ENCODE results near the gene EMD. TPM values are rescaled to one million over a fixed set of nuclear protein-coding genes. Genes with fewer than 3 reads are reported as not detected.

EMD gene
- polyA plus RNA-seq, 1 donor (not counting 4 experiments of a cell fraction or from before 2014, with no cell fraction given) = 36.9 TPM

DNA sequence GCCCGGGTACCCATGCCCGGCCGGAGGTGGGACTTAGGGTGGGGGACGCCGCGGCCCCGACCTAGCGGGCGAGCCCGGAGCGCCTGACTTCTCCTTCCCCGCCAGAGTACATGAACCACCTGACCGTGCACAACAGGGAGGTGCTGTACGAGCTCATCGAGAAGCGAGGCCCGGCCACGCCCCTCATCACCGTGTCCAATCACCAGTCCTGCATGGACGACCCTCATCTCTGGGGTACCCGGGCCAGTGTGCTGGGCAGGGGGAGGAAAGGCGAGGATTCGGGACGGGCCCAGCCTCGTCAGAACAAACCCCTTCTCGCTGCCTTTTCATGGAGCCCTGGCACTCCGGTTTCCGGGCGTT, 32.9 kb downstream of the EMD start:
- Histone ChIP-seq H3K9me1 (ENCODE audit: control insufficient read depth, extremely low read depth, insufficient read depth, low read length) (no peaks in the 10 kb centered on the region), H3K9me3 (ENCODE audit: control insufficient read depth, low read depth, low read length) (no peaks in the 10 kb centered on the region), H2AFZ (ENCODE audit: control insufficient read depth, low read length) (peak overlapping the region; percentile 9), H3K4me2 (ENCODE audit: control insufficient read depth, extremely low read depth, insufficient read depth, low read depth, low read length) (peak overlapping the region; percentile 72), H3K36me3 (ENCODE audit: control insufficient read depth in 2 of 2, extremely low read depth in 1 of 2, insufficient read depth in 2 of 2, low read length in 2 of 2) (no peaks in the 10 kb centered on the region), H3K27ac (ENCODE audit: control insufficient read depth, insufficient read depth, low read length) (peak overlapping the region; percentile 49), H4K20me1 (ENCODE audit: control insufficient read depth, extremely low read depth, insufficient read depth, low read length) (no peaks in the 10 kb centered on the region), H3K27me3 (ENCODE audit: control insufficient read depth, extremely low read depth, insufficient read depth, low read length) (no peaks in the 10 kb centered on the region), H3K79me2 (ENCODE audit: control insufficient read depth, insufficient read depth, low read length) (no peaks in the 10 kb centered on the region), H3K9ac (ENCODE audit: control insufficient read depth, extremely low read depth, insufficient read depth, low read length) (peak overlapping the region; percentile 70), H3K4me1 (ENCODE audit: control insufficient read depth, extremely low read depth, insufficient read depth, low read length) (peaks cover 17% of the 10 kb centered on the region), H3K4me3 (ENCODE audit: control insufficient read depth in 2 of 3, extremely low read depth in 1 of 3, insufficient read depth in 2 of 3, low read depth in 1 of 3, low read length in 3 of 3) (peak overlapping the region; percentile 60 to 67 (median 66))
- no peak for DNase-seq (ENCODE audit: low read depth, low spot score)
- FAIRE-seq = no peak
- TF ChIP-seq, protein P1, sequence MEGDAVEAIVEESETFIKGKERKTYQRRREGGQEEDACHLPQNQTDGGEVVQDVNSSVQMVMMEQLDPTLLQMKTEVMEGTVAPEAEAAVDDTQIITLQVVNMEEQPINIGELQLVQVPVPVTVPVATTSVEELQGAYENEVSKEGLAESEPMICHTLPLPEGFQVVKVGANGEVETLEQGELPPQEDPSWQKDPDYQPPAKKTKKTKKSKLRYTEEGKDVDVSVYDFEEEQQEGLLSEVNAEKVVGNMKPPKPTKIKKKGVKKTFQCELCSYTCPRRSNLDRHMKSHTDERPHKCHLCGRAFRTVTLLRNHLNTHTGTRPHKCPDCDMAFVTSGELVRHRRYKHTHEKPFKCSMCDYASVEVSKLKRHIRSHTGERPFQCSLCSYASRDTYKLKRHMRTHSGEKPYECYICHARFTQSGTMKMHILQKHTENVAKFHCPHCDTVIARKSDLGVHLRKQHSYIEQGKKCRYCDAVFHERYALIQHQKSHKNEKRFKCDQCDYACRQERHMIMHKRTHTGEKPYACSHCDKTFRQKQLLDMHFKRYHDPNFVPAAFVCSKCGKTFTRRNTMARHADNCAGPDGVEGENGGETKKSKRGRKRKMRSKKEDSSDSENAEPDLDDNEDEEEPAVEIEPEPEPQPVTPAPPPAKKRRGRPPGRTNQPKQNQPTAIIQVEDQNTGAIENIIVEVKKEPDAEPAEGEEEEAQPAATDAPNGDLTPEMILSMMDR (optimal IDR thresholded peaks at IDR 0.05 in 1 of 3, IDR thresholded peaks at IDR 0.05 in 1 of 3, conservative IDR thresholded peaks at IDR 0.05 in 1 of 3; ENCODE audit: extremely low read depth in 1 of 3, insufficient read depth in 2 of 3, low read length in 3 of 3) = no peak
- no peak for TF ChIP-seq EZH2 (IDR thresholded peaks at IDR 0.05; ENCODE audit: low read length)
- dilution Hi-C loops (cut with MboI; ENCODE audit: extremely low pct_ligation_motif_present, low sequenced_read_pairs) = no loop called here

DNA sequence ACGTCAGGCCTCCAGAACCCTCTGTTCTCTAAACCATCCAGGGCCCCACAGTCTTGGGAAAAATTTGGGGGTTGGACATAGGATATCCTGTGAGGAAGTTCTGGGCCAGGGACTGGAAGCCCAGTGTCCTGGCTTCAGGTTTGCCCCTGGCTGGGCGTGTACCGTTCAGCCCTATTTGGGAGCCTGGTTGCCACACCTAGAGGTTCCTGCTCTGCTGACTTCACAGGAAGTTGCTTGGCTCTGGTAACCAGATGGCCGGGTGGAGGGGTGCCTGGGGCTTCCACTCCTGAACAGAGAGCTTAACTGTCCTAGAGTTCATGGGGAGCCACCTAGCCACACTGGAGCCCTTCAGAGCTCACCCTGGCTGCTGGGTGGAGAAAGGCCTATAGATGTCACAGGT, 33.4 kb downstream of the EMD start:
- dilution Hi-C loops (cut with MboI; ENCODE audit: extremely low pct_ligation_motif_present, low sequenced_read_pairs) = no loop called here
- TF ChIP-seq, protein P1 (optimal IDR thresholded peaks at IDR 0.05 in 1 of 3, IDR thresholded peaks at IDR 0.05 in 1 of 3, conservative IDR thresholded peaks at IDR 0.05 in 1 of 3; ENCODE audit: extremely low read depth in 1 of 3, insufficient read depth in 2 of 3, low read length in 3 of 3) = no peak
- no peak for TF ChIP-seq EZH2 (IDR thresholded peaks at IDR 0.05; ENCODE audit: low read length)
- peak overlapping the region; percentile 60 to 67 (median 66) for H3K4me3 ChIP-seq (ENCODE audit: control insufficient read depth in 2 of 3, extremely low read depth in 1 of 3, insufficient read depth in 2 of 3, low read depth in 1 of 3, low read length in 3 of 3)
- FAIRE-seq (no peak), DNase-seq (ENCODE audit: low read depth, low spot score) (no peak)
- H2AFZ ChIP-seq (ENCODE audit: control insufficient read depth, low read length) = no peak overlapping the region
- peak overlapping the region; percentile 39 for H3K27ac ChIP-seq (ENCODE audit: control insufficient read depth, insufficient read depth, low read length)
- peaks cover 17% of the 10 kb centered on the region for H3K4me1 ChIP-seq (ENCODE audit: control insufficient read depth, extremely low read depth, insufficient read depth, low read length)
- no peaks in the 10 kb centered on the region for H3K9me3 ChIP-seq (ENCODE audit: control insufficient read depth, low read depth, low read length)
- no peaks in the 10 kb centered on the region for H3K79me2 ChIP-seq (ENCODE audit: control insufficient read depth, insufficient read depth, low read length)
- H3K4me2 ChIP-seq (ENCODE audit: control insufficient read depth, extremely low read depth, insufficient read depth, low read depth, low read length) = peak overlapping the region; percentile 72
- no peaks in the 10 kb centered on the region for H4K20me1 ChIP-seq (ENCODE audit: control insufficient read depth, extremely low read depth, insufficient read depth, low read length)
- no peaks in the 10 kb centered on the region for H3K27me3 ChIP-seq (ENCODE audit: control insufficient read depth, extremely low read depth, insufficient read depth, low read length)
- no peaks in the 10 kb centered on the region for H3K9me1 ChIP-seq (ENCODE audit: control insufficient read depth, extremely low read depth, insufficient read depth, low read length)
- H3K36me3 ChIP-seq (ENCODE audit: control insufficient read depth in 2 of 2, extremely low read depth in 1 of 2, insufficient read depth in 2 of 2, low read length in 2 of 2) = no peaks in the 10 kb centered on the region
- H3K9ac ChIP-seq (ENCODE audit: control insufficient read depth, extremely low read depth, insufficient read depth, low read length) = peak overlapping the region; percentile 70

All from keratinocyte (primary cell).